ENCODE results near the gene BCL2L12.

BCL2L12 gene

GRCh38 chr19:49642492-49643035 lies 23.2 kb upstream of the BCL2L12 start:
- peaks cover 4% of the 10 kb centered on the region for H3K27me3 ChIP-seq (ENCODE audit: control insufficient read depth, insufficient read depth, low read length, poor library complexity, severe bottlenecking)
- H3K4me3 ChIP-seq (ENCODE audit: insufficient read depth, low read depth, low read length): peak overlapping the region; percentile 82
- H3K4me1 ChIP-seq (ENCODE audit: control insufficient read depth, insufficient read depth, low read length): peaks cover 25% of the 10 kb centered on the region
- WGBS, 2 experiments: 14 to 16% methylated on average over 5 of the region's 5 CpGs
- peaks cover 19% of the 10 kb centered on the region for H3K36me3 ChIP-seq (ENCODE audit: control insufficient read depth, insufficient read depth, low read length)
- H3K9me3 ChIP-seq (ENCODE audit: control insufficient read depth, low read length): no peaks in the 10 kb centered on the region
- no peak overlapping the region for H3K27ac ChIP-seq (ENCODE audit: insufficient read depth, low read depth, low read length, poor library complexity, severe bottlenecking)

DNA sequence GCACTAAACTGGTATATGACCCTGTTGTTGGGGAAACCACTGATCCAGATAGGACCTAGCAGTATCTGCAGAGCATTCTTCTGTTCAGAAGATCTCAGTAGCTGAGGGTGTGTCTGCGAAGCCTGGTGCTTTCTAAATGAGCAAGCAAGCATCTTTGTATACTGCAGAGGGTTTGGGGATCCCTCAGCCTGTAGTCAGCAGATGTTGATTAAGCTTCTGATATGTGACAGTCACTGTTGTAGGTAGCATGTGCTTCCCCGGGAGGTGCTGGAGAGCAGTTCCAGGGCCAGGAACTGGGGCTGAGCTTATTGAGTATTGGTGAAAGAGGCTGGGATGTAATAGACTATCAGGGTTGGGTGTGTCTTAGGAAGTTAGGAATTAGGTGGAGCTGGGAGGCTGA lies 22.3 kb upstream of the BCL2L12 start:
- Histone ChIP-seq H3K9me3 (ENCODE audit: control insufficient read depth, low read length) (no peaks in the 10 kb centered on the region), H3K4me3 (ENCODE audit: insufficient read depth, low read depth, low read length) (peak overlapping the region; percentile 82), H3K27me3 (ENCODE audit: control insufficient read depth, insufficient read depth, low read length, poor library complexity, severe bottlenecking) (peaks cover 4% of the 10 kb centered on the region), H3K4me1 (ENCODE audit: control insufficient read depth, insufficient read depth, low read length) (peaks cover 17% of the 10 kb centered on the region), H3K27ac (ENCODE audit: insufficient read depth, low read depth, low read length, poor library complexity, severe bottlenecking) (no peak overlapping the region), H3K36me3 (ENCODE audit: control insufficient read depth, insufficient read depth, low read length) (peaks cover 22% of the 10 kb centered on the region)
- 93 to 94% methylated on average over 2 of the region's 2 CpGs for WGBS, 2 experiments

DNA sequence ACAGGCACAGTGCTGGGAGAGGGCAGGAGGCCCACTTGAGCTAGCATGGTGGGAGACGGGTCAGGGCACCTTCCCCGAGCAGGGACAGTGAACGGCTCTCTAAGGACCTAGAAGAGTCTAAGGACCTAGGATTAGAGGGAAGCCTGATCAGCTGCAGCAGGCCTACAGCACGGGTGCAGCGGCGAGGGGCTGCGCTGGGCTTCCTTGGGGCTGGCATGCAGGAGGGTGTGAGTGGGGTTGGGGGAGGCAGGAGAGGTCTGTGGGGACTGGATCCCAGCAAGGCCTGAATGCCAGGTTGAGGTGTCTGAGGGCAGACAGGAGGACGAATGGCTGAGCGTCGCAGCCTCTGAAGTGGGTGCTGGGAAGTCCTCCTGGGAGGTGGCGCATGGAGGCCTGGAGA lies 20.1 kb upstream of the BCL2L12 start:
- peaks cover 5% of the 10 kb centered on the region for H3K4me1 ChIP-seq (ENCODE audit: control insufficient read depth, insufficient read depth, low read length)
- no peak overlapping the region for H3K27ac ChIP-seq (ENCODE audit: insufficient read depth, low read depth, low read length, poor library complexity, severe bottlenecking)
- H3K9me3 ChIP-seq (ENCODE audit: control insufficient read depth, low read length): no peaks in the 10 kb centered on the region
- no peak overlapping the region for H3K4me3 ChIP-seq (ENCODE audit: insufficient read depth, low read depth, low read length)
- 94 to 96% methylated on average over 11 of the region's 11 CpGs for WGBS, 2 experiments
- no peaks in the 10 kb centered on the region for H3K27me3 ChIP-seq (ENCODE audit: control insufficient read depth, insufficient read depth, low read length, poor library complexity, severe bottlenecking)
- peaks cover 28% of the 10 kb centered on the region for H3K36me3 ChIP-seq (ENCODE audit: control insufficient read depth, insufficient read depth, low read length)

GRCh38 chr19:49645995-49646394 lies 19.7 kb upstream of the BCL2L12 start:
- no peak overlapping the region for H3K4me3 ChIP-seq (ENCODE audit: insufficient read depth, low read depth, low read length)
- H3K9me3 ChIP-seq (ENCODE audit: control insufficient read depth, low read length): no peaks in the 10 kb centered on the region
- 96 to 97% methylated on average over 13 of the region's 13 CpGs for WGBS, 2 experiments
- H3K4me1 ChIP-seq (ENCODE audit: control insufficient read depth, insufficient read depth, low read length): peaks cover 5% of the 10 kb centered on the region
- no peaks in the 10 kb centered on the region for H3K27me3 ChIP-seq (ENCODE audit: control insufficient read depth, insufficient read depth, low read length, poor library complexity, severe bottlenecking)
- peaks cover 28% of the 10 kb centered on the region for H3K36me3 ChIP-seq (ENCODE audit: control insufficient read depth, insufficient read depth, low read length)
- no peak overlapping the region for H3K27ac ChIP-seq (ENCODE audit: insufficient read depth, low read depth, low read length, poor library complexity, severe bottlenecking)

DNA sequence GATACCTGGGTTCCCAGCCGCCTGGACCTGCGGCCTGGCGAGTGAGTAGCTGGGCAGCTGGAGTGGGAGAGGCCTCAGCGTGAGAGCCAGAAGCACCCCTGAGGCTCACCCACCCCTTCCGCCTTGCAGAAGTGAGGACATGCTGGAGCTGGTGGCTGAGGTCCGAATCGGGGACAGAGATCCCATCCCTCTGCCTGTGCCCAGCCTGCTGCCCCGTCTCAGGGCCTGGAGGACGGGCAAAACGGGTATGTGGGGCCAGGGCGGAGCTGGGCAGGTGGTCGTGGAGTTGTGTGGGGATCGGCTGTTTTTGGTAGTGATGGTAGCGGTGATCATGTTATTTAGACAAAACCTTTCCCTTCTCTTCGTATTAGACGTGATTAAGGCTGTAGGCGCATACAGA lies 19.1 kb upstream of the BCL2L12 start:
- Histone ChIP-seq H3K27ac (ENCODE audit: insufficient read depth, low read depth, low read length, poor library complexity, severe bottlenecking) (no peak overlapping the region), H3K4me3 (ENCODE audit: insufficient read depth, low read depth, low read length) (no peak overlapping the region), H3K27me3 (ENCODE audit: control insufficient read depth, insufficient read depth, low read length, poor library complexity, severe bottlenecking) (no peaks in the 10 kb centered on the region), H3K9me3 (ENCODE audit: control insufficient read depth, low read length) (no peaks in the 10 kb centered on the region), H3K36me3 (ENCODE audit: control insufficient read depth, insufficient read depth, low read length) (peaks cover 28% of the 10 kb centered on the region), H3K4me1 (ENCODE audit: control insufficient read depth, insufficient read depth, low read length) (peaks cover 5% of the 10 kb centered on the region)
- WGBS, 2 experiments: 95 to 96% methylated on average over 17 of the region's 17 CpGs

- Histone ChIP-seq H3K4me1 (ENCODE audit: control insufficient read depth, insufficient read depth, low read length) (no peaks in the 10 kb centered on the region), H3K36me3 (ENCODE audit: control insufficient read depth, insufficient read depth, low read length) (peaks cover 53% of the 10 kb centered on the region), H3K9me3 (ENCODE audit: control insufficient read depth, low read length) (no peaks in the 10 kb centered on the region), H3K27me3 (ENCODE audit: control insufficient read depth, insufficient read depth, low read length, poor library complexity, severe bottlenecking) (no peaks in the 10 kb centered on the region), H3K27ac (ENCODE audit: insufficient read depth, low read depth, low read length, poor library complexity, severe bottlenecking) (no peak overlapping the region), H3K4me3 (ENCODE audit: insufficient read depth, low read depth, low read length) (no peak overlapping the region)
- WGBS, 2 experiments: 97% methylated on average over 72 of the region's 72 CpGs
Measured at GRCh38 chr19:49651029-49651819, 14.5 kb upstream of the BCL2L12 start.

- Histone ChIP-seq H3K4me3 (ENCODE audit: insufficient read depth, low read depth, low read length) (no peak overlapping the region), H3K36me3 (ENCODE audit: control insufficient read depth, insufficient read depth, low read length) (peaks cover 47% of the 10 kb centered on the region), H3K27me3 (ENCODE audit: control insufficient read depth, insufficient read depth, low read length, poor library complexity, severe bottlenecking) (no peaks in the 10 kb centered on the region), H3K27ac (ENCODE audit: insufficient read depth, low read depth, low read length, poor library complexity, severe bottlenecking) (no peak overlapping the region), H3K4me1 (ENCODE audit: control insufficient read depth, insufficient read depth, low read length) (no peaks in the 10 kb centered on the region), H3K9me3 (ENCODE audit: control insufficient read depth, low read length) (no peaks in the 10 kb centered on the region)
- WGBS, 2 experiments: 96% methylated on average over 110 of the region's 110 CpGs
Measured at GRCh38 chr19:49651820-49652550, 13.7 kb upstream of the BCL2L12 start.

DNA sequence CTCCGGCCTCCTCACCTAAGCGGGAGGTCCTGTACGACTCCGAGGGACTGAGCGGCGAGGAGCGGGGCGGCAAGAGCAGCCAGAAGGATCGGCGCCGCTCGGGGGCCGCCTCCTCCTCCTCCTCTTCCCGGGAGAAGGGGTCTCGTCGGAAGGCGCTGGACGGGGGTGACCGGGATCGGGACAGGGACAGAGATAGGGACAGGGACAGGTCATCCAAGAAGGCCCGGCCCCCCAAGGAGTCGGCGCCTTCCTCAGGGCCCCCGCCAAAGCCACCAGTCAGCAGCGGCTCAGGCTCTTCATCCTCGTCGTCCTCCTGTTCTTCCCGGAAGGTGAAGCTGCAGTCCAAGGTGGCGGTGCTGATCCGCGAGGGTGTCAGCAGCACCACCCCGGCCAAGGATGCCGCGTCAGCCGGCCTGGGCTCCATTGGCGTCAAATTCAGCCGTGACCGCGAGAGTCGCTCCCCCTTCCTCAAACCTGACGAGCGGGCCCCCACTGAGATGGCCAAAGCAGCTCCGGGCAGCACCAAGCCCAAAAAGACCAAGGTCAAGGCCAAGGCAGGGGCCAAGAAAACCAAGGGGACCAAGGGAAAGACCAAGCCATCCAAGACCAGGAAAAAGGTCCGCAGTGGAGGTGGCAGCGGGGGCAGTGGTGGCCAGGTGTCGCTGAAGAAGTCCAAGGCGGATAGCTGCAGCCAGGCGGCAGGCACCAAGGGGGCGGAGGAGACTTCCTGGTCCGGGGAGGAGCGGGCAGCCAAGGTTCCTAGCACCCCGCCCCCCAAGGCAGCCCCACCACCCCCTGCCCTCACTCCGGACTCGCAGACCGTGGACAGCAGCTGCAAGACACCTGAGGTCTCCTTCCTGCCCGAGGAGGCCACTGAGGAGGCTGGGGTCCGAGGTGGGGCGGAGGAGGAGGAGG lies 12.9 kb upstream of the BCL2L12 start:
- no peak overlapping the region for H3K27ac ChIP-seq (ENCODE audit: insufficient read depth, low read depth, low read length, poor library complexity, severe bottlenecking)
- H3K4me3 ChIP-seq (ENCODE audit: insufficient read depth, low read depth, low read length): no peak overlapping the region
- WGBS, 2 experiments: 96% methylated on average over 58 of the region's 58 CpGs
- H3K36me3 ChIP-seq (ENCODE audit: control insufficient read depth, insufficient read depth, low read length): peaks cover 40% of the 10 kb centered on the region
- H3K27me3 ChIP-seq (ENCODE audit: control insufficient read depth, insufficient read depth, low read length, poor library complexity, severe bottlenecking): no peaks in the 10 kb centered on the region
- no peaks in the 10 kb centered on the region for H3K9me3 ChIP-seq (ENCODE audit: control insufficient read depth, low read length)
- no peaks in the 10 kb centered on the region for H3K4me1 ChIP-seq (ENCODE audit: control insufficient read depth, insufficient read depth, low read length)

- Histone ChIP-seq H3K4me3 (ENCODE audit: insufficient read depth, low read depth, low read length) (no peak overlapping the region), H3K4me1 (ENCODE audit: control insufficient read depth, insufficient read depth, low read length) (no peaks in the 10 kb centered on the region), H3K36me3 (ENCODE audit: control insufficient read depth, insufficient read depth, low read length) (peaks cover 45% of the 10 kb centered on the region), H3K27ac (ENCODE audit: insufficient read depth, low read depth, low read length, poor library complexity, severe bottlenecking) (no peak overlapping the region), H3K9me3 (ENCODE audit: control insufficient read depth, low read length) (no peaks in the 10 kb centered on the region), H3K27me3 (ENCODE audit: control insufficient read depth, insufficient read depth, low read length, poor library complexity, severe bottlenecking) (no peaks in the 10 kb centered on the region)
- WGBS, 2 experiments: 94 to 96% methylated on average over 13 of the region's 13 CpGs
Measured at GRCh38 chr19:49653466-49653806, 12.3 kb upstream of the BCL2L12 start.

Measured in ectodermal cell (in vitro differentiated cells).